Fibroblast of pulmonary artery (primary cell): ENCODE measurements around the gene TMC1.

Source experiments
- DNase-seq: peaks from one replicate; pipeline ENCODE4 v3.0.0-alpha.2; 2010; ENCODE audit warnings: low read depth
- H3K4me3 ChIP-seq: replicated peaks from 2 replicates; pipeline ENCODE4 v1.5.1; 2011; ENCODE audit warnings: low read depth, mild to moderate bottlenecking, control low read depth, low read length, moderate library complexity
- CTCF ChIP-seq: IDR thresholded peaks from 2 replicates; pipeline ENCODE4 v1.5.1; 2011; ENCODE audit warnings: mild to moderate bottlenecking, control low read depth, low read length, inconsistent platforms; ENCODE audit errors: missing control alignments

TMC1 gene

DNA sequence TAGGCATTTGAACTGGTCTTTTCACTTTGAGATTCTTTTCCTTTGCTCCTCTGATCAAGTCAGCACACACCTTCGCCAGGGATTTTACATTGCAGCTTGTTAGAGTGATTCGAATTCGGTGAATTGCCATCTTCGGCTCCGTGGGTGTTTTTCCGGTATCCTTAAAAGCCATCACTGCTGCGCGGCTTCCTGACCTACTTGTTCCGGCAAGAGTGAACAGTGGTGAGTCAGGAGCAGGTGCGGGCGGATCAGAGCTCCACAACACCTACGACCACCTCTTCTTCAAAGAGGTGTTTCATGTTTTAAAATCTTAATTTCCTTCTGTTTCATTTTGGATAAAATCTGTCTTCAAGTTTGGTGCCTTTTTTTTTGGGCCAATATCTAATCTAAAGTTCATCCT lies 134.6 kb downstream of the TMC1 start:
- DNase-seq = no peak
- no peak overlapping the region for H3K4me3 ChIP-seq
- no peak for TF ChIP-seq CTCF

DNA sequence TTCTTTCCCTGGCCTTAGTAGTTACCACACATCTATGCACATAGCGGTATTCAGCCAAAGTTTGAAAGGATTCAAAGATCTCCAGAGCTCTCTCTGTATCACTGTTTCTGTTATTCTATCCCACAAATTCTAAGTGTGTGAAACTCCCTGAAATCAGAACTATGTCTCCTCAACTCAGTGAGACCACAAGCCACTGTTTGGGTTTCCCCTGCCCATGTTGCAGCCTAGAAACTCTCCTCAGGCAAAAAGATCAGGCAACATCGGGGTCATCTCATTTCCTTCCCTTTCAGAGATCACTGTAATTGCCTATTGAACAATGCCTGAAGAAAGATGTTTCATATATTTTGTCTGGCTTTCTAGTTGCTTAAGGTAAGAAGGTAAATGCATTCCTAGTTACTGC lies 135.6 kb downstream of the TMC1 start:
- H3K4me3 ChIP-seq = no peak overlapping the region
- DNase-seq = no peak
- TF ChIP-seq CTCF = no peak

GRCh38 chr9:72658703-72659102 lies 137.3 kb downstream of the TMC1 start:
- no peak overlapping the region for H3K4me3 ChIP-seq
- no peak for TF ChIP-seq CTCF
- DNase-seq = no peak

GRCh38 chr9:72661401-72662135 lies 140.2 kb downstream of the TMC1 start:
- no peak overlapping the region for H3K4me3 ChIP-seq
- DNase-seq = peak; percentile 28
- TF ChIP-seq CTCF = no peak

DNA sequence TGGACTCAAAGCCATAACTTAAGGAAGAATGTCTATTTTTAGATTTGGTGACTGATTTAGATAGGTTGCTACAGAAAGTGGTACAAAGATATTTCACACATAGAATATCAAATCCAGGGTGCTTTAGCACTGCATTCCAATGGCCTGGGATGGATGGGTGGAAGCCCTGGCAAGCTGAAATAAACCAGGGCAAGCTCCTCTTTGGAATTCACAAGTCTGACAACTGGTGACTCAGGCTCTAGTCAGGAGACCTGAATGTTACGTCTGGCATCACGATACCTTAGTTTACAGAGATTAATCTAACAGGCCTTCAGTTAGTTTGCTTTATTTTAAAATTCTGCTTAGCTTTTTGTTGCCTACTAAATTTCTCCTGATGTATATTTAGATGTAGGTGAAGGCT lies 144.0 kb downstream of the TMC1 start:
- DNase-seq = peak; percentile 7
- no peak for TF ChIP-seq CTCF
- H3K4me3 ChIP-seq = no peak overlapping the region

DNA sequence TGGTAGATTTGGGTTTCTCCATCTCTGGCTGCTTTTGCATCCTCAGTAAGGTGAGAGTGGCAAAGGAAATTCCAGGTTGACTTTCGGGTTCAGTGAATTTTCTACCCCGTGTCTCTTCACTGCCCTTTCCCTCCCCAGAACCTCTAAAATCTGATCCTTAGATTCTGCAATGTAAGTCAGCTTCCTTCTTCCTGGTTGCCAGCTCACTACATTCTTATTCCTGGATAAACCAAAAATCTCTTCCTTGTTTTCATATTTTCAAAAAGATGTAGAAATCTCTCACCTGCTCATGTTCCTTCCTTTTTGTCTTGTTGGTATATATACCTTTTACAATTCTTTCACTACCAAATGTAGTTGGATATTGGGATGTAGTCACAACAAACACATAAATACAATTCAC lies 145.8 kb downstream of the TMC1 start:
- H3K4me3 ChIP-seq = no peak overlapping the region
- DNase-seq = no peak
- TF ChIP-seq CTCF = no peak

DNA sequence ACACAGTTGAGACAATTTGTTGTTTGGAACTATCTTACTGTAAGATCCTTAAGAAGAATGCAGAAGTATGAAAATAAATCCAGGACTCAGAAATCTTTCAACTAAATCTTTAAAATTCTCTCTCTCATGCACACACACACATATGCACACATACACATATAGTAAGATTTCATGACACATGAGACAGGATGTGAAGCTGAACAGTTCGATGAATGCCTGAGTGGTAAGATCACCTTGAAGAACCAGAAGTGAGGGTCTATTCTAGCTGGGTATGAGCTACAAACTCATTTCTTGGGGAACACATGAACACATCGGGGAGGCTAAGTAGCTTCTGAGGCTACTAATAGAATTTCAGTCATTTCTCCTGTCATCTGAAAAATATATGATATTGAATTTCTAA lies 153.6 kb downstream of the TMC1 start:
- no peak for DNase-seq
- no peak for TF ChIP-seq CTCF
- no peak overlapping the region for H3K4me3 ChIP-seq
